NCI-H128 (cell line): ENCODE data around the gene RGS3.

ENCODE experiments used
- DNase-seq: peaks from one replicate; lab custom pipeline; 2025; ENCODE audit not compliant: unreplicated experiment; lab: John Stamatoyannopoulos, UW

Gene RGS3

DNA sequence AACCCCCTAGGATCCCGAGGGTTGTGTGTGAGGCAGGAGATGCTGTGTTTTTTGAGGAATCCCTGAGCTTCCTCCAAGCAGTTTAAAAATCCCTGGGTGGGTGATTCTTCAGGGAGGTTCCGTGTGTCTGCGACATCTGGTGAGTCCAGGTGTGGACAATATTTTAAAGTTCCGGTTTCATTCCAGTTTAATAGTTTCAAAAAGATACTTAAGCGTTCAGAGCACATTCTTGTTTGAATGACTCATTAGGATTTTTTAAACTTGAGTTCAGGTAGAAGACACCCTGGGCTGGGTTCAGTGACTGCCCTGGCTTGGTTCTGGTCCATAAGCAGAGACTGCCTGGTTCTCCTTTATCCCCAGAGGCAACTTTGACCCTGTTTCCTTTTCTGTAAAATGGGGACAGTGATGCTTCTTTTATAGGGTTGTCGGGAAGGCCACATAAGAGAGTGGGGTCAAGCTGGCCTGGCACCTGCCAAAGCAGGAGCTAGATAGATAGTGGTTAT lies 119.2 kb downstream of the RGS3 start:
- no peak for DNase-seq

DNA sequence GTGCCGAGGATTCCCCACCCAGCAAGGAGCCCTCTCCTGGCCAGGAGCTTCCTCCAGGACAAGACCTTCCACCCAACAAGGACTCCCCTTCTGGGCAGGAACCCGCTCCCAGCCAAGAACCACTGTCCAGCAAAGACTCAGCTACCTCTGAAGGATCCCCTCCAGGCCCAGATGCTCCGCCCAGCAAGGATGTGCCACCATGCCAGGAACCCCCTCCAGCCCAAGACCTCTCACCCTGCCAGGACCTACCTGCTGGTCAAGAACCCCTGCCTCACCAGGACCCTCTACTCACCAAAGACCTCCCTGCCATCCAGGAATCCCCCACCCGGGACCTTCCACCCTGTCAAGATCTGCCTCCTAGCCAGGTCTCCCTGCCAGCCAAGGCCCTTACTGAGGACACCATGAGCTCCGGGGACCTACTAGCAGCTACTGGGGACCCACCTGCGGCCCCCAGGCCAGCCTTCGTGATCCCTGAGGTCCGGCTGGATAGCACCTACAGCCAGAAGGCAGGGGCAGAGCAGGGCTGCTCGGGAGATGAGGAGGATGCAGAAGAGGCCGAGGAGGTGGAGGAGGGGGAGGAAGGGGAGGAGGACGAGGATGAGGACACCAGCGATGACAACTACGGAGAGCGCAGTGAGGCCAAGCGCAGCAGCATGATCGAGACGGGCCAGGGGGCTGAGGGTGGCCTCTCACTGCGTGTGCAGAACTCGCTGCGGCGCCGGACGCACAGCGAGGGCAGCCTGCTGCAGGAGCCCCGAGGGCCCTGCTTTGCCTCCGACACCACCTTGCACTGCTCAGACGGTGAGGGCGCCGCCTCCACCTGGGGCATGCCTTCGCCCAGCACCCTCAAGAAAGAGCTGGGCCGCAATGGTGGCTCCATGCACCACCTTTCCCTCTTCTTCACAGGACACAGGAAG lies 120.2 kb downstream of the RGS3 start:
- DNase-seq, result no peak

DNA sequence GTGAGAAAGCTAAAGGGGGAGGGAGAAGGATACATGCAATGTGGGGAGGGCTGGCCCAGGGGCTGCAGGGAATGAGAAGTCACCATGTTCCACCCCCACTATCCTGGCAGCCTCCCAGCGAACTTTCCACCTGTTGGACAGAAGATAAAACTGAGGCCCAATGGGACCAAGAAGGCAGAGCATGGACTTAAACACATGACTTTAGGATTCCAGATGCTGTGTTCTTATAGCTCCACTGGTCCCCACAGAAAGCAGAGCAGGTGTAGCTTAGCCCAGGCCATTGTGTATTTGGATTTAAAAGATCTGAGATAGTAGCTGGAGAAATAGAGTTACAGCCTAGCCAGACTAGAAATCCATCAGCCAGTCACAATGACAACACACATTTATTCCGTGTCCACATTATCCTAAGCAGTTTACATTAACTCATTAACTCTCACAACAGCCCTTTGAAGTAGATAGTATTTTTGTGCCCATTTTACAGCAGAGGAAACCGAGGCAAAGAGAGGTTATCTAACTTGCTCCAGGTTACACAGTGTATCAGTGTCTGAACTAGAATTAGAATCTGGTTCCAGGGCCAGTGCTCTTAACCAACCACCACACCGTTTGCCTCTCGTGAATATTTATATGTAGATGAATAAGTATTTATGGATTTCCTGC lies 121.0 kb downstream of the RGS3 start:
- no peak for DNase-seq

DNA sequence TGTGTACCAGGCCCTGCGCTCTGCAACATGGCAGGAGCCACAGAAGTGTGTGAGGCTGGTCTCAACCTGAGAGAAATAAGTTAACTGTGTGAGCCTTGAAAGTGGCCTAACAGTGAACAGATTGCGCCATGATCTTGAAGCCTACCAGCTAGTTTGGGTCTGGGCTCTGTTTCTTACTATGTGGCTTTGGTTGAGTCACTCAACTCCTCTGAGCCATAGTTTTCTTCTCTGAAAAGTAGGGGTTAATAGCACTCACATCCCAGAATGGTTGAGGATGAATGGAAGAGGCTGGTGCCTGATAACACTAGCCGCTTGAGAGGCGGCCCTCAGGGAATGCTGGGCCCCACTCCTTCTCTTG lies 121.5 kb downstream of the RGS3 start:
- DNase-seq, result no peak

DNA sequence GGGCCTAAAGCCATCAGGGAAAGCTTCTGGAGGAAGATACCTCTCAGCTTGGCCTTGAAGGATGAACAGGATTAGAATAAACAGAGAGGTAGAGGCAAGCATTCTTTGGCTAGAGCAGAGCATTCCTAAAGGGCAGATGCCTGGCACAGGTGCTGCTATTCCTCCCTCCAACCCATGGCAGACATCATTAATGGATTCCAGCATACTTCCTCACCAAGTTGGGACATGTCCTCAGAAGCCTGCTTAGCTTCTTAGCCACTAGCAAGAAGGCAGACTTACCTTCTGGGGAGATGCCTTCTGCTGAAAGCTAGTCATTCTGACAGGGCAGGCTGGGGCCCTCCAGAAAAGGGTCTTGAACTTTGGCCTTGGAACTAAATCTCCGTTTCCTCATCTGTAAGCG lies 122.0 kb downstream of the RGS3 start:
- DNase-seq, result no peak

DNA sequence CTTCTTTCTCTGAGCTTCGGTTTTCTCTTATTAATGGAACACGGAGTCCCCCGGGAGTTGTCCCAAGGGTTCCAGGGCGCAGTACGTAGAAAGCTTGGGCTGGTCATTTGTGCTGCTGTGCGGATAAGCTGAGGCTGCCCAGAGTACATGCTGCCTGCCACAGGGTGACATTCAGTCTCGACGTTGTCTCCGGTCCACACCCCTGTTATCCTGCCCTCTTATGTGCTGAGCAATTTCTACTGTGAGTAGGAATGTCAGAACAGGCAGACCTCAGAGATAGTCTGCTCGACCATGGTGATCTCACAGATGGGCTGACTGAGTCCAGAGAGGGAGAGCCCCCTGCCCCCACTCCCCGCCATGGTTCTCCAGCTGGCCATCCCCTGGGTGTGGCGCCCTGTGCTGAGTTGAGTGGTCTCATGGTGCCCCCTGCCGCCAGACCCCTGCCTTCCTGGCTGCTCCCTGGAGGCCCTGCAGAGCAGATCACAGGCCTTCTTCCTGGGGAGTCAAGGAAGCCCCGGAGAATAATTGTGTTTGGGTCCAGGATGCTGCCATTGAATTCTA lies 124.0 kb downstream of the RGS3 start:
- DNase-seq, result no peak

DNA sequence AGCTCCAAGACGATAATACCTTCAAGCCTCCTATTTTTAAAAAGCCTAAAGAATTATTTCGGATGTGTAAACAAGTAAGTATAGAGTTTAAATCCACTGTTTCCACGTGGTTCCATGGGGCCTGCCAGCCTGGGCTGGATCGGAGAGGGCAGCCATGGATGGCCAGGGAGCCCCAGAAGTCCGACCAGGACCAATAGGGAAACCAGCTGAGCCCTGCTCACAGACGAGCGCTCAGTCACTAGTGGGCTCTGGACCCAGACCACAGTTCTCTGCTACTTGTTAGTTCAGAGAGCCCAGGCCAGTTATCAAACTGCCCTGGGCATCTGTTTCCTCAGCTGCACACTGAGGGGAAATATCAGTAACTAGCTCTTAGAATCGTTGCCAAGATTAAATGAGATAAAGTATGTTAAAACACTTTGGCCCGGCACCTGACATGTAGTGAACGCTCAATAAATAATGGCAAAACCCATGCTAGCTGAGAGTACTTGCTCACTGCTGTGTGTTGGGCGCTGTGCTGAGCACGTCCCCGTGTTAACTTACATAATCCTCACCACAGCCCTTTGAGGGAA lies 124.8 kb downstream of the RGS3 start:
- DNase-seq, result no peak

DNA sequence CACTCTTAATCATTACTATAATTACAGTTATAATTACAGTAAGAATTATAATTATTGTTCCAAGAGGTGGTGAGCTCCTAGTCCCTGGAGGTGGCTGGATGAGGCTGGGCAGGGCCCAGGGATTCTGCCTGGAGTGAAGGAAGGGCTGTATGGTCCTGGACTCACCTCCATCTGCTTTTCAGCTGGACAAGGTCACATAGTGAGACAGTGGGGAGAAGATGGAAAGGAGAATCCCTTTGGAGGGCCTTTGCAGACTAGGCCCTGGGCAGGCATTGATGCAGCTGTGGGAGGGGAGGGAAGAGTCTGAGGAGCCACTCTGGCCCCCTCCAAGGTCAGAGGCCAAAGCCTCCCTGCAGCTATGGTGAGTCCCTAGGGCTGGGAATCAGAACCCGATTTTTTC lies 125.4 kb downstream of the RGS3 start:
- no peak for DNase-seq

DNA sequence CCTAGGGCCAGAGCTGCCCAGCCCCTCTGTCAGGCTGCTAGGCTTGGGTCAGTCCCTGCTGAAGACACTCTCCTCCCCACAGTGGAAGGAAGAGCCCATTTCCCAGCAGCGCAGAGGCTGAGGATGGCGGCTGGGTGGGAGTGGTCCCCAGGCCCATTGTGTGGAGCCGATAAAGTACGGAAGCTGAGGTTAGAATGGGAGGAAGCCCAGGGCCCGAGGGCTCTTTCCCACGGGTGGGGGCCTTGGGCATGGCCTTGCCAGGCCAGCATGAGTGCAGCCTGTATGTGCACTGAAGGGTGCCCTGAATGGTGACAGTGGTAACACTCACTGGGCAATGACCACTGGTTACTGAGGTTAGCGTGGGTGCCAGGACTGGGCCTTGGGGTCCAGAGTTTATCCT lies 125.9 kb downstream of the RGS3 start:
- DNase-seq, result no peak

DNA sequence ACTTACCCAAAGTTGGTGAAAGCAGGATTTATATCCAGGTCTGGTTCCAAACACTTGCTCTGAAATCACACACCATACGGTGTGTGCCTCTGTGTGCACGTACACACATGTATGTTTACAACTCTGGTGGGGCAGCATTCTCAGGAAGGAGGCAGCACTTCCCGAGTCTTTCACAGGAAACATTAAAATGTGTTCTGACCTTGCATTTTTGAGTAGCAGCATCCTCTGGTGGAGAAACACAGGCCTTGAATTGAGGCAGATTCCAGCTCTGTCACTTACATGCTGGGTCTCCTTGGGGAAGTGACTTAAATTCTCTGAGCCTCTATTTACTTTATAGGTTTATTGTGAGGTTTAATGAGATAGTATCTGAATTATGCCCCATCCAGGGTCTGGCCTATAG lies 126.4 kb downstream of the RGS3 start:
- no peak for DNase-seq

DNA sequence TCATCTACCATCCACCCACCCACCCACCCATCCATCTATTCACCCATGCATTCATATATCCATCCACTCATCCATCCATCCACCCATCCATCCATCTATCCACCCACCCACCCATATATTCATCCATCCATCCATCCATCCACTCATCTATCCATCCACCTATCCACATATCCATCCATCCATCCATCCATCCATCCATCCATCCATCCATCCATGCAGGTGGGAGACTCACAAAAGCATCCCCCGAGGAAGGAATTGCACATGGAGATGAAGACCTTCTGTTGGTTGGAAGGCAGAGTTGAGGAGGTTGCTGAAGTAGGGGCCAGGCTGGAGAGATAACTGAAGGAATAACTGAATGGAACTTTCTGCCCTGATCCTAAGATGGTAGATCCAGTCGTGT lies 126.9 kb downstream of the RGS3 start:
- no peak for DNase-seq

DNA sequence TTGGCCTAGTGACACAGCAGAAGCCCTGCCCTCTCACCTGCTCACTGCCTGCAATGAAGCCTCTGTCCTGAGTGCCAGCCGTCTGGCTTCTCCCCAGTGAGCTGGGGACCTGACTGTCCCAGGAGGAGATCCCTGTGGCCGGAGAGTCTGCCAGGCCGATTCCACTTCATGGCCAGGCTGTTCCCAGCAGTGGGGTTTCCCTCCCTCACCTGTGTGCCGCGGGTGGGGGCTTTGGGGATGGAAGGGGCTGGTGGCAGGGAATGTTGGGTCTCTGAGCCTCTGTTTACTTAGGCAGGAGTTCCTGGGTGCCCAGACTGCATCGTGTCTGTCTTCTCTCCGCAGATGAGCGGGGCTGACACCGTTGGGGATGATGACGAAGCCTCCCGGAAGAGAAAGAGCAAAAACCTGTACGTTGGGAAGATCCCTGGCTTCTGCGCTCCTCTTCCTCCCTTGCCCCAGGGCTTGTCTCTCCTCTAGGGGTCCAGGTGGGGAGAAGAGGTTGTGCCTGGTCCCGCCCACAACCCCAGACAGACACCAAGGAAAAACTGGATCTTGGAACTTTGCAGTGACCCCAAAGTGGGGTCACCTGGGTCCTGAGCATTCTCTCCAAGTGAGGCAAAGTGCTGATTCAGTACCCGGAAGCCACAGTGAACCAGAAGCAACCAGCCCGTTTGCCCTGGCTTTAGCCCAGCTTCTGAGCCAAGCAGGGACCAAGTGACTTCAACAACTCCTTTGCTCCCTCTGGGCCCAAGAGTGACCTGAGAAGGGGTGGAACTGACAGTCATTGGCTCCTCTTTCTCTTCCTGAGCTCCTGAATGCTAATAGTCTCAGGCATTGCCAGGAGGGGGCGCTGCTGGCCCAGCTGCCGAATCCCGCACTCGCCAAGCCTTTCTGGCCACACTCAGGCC lies 127.7 kb downstream of the RGS3 start:
- peak; percentile 41 for DNase-seq

DNA sequence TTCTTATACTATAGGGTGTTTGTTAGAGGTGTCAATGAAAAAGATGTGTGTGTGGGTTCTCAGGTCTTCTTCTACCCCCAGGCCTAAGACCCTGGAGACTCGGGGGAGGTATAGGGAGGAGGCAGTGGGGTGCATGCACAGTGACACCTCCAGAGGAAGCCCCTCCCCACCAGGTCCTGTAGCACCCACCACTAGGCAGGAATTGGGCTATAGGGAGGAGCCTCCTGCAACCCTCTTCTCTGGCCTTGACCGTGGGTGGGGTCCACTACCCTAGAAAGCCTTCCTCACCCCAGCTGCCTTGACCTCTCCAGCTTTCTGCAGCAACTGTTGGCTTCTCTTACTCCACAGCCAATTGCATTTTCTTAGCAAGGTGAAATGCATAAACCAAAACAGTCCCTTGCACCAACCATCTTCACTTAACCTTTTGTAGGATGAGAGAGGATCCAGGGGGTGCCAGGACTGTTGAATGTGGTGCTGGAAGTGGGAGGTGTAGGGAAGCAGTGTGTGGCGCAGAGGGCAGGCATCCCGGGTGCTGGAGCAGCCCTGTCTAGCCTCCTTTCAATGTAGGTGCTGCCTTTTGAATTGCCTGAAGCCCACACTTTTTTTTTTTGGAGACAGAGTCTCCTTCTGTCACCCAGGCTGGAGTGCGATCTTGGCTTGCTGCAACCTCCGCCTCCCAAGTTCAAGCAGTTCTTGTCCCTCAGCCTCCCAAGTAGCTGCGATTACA lies 128.5 kb downstream of the RGS3 start:
- no peak for DNase-seq

DNA sequence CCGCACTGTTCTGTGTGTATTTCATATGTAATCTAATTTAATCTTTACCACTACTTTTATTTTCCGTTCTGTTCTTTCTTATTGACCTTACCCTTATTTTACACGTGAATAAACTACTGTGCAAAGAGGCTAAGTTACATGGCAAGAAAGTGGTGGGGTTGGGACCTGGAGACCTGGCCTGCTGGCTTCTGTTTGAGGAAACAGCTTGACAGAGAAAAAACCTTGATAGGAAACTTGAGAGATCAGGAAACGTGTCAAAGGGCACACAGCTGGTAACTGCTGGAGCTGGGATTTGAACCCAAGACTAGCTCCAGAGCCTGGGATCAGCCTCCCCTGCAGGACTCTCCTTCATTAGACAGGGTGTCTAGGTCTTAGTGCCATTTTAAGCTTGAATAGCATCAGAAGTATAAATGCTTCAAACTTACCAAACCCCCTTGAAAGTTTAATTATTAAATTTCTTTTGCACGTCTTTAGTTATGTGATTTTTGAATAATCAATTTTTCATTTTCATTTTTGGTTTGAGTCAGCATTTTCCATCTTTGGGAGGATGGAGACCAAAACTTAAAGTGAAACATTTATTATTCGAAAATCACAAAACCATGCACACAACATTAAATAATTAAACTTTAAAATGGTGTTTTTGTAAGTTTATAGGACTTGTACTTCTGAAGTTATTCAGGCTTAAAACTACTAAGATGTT lies 129.5 kb downstream of the RGS3 start:
- DNase-seq, result no peak

DNA sequence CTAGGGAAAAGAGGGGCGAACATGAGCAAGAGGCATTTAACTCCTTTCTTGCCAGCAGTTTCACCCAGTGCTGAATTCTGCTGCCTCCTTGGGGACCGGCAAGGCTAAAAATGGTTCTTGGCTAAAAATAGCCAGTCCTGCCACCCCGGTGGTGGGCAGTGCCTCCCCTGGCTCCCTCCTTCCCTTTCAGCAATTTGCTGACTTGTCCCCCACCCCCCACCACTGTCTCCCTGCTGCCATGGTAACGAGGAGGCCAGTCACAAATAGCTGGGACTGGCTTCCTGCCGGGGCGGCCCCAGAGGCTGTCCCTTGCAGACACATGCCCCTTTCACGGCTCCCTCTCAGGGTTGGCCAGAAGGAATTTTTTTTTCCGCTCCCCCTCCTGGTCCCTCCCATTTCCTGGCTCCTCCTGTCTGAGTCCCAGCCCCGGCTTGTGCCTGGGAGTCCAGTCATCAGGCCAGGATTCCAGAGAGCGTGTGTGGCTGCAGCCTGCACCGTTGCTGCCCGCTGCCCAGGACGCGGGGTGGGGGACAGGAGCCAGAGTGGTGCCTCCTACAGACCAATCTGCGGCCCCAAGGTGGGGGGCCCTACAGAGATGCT lies 130.3 kb downstream of the RGS3 start:
- DNase-seq, result no peak

DNA sequence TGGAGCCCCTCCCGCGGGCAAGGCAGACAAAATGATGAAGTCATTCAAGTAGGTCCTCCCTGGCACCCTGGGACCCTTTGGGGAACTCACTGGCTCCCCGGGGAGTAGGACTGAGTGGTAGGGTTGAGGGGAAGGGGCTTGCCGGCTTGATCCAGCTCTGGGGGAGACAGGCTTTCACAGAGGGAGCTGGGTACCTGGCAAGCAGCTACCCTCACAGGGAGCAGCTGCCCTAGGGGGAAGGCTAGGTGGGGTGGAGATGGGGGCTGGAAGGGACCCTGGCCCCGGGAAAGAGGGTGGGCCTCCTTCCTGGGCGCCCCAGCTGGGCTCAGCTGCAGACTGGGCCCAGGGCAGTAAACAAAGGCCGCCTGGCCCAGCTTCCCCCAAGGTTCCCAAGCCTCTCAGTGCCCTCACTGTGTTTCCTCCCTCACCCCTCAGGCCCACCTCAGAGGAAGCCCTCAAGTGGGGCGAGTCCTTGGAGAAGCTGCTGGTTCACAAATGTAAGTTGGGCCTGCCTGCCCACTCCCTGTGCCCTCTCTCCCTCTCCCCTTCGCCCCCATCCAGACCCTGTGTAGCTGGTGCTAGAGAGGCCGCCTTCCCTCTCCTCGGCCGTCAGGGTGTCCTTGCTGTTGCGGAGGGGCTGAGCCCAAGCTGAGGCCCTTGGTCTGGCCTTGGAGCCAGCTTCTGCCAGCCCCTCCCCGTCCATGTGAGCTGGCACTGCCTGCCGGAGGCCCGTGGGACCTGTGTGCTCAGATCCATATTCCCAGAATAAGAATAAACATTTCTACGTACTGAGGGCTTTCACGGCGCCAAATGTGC lies 131.2 kb downstream of the RGS3 start:
- no peak for DNase-seq

DNA sequence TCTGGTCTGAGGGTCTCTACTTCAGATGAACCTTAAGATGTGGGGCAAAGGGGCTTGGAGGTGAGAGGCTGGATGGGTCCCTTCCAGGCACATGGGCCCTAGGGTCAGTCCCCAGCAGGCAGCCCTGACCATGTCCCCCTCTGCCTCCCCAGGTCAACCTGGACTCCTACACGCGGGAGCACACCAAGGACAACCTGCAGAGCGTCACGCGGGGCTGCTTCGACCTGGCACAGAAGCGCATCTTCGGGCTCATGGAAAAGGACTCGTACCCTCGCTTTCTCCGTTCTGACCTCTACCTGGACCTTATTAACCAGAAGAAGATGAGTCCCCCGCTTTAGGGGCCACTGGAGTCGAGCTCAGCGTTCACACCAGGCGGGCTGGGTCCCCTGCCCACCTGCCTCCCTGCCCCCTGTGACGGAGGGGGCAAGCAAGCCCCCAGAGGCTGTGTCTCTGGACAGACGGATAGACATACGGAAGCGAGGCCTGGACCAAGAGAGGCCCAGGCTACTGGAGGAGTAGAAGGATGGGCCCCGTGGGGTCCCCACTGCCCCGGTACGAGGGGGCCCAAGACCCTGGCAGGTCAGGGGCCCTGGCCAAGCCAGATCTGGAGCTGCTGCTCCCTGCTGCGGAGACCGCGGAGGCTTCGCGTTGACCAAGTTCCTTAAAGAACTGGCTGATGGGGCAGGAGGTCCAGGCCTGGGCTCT lies 133.2 kb downstream of the RGS3 start:
- no peak for DNase-seq
